IPS DF 4.7 (cell line): ENCODE results near the gene BOD1L2.

Source experiments
- DNase-seq: peaks from one replicate; pipeline ENCODE4 v3.0.0-alpha.2; 2013; ENCODE audit warnings: low spot score; ENCODE audit errors: extremely low read depth

BOD1L2 gene

DNA sequence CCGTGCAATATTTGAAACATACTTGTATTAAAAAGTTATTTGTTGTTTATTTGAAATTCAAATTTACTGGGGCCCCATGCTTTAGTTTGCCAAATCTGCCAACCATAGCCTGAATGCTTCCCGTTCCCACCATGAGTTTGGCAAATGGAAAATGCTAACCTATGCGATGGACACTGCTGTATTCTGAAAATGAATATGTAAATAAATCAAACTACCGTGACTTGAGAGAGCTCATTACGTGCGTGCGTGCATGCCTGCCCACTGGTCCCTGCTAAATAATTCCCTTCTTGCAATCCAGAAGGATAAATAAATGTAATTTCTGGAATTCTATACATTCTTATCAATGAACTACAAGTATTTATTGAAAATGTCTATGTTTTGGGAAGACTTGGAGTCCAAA is 3.2 kb downstream of the BOD1L2 start:
- DNase-seq, result no peak

DNA sequence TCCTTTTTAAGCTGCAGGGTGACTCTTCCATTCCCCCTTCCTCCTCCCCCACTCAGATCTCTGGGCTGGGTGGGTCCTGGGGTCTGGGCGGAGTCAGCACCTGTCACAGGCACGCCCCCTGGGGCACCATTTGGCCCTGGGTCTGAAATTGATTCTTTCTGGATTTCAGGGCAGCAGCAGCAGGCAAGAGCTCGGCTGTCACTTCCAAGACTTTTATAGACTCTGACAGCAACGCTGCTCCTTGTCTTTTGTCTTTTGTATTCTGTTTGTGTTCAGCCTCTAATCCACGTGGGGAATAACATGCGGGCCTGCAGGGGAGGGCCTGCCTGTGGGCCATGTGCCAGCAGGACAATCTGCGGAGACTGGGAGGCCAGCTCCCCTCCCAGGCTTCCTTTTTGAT is 3.9 kb downstream of the BOD1L2 start:
- DNase-seq, result peak; percentile 25

DNA sequence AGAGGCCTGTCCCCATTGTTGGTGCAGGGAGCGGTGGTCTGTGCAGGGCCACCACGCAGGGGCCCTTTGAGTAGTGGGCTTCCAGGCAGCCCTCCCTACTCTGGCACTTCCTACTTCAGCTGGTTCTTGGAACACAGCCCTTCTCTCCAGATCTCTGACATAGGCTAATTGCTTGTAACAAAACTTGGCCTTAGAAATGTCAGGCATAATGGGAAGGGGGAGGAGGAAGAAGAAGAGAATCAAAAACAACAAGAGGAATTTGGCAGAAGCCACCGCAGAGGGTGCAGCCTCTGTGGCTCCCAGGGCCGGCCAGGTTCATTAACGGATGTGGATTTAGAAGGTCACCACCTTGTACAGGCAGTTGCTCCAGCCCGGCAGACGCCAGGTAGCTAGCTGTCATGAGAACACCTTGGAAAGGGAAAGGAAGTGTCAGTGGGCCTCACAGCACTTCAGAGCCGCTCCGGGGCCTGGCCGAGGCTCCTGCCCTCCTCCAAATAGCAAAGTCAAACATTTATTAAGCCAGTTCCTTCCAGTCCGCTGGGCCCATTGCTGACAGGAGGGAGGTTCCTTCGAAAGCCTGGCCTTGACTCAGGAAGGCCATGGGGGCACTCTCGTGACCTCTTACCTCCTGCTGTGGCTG is 7.4 kb downstream of the BOD1L2 start:
- no peak for DNase-seq

DNA sequence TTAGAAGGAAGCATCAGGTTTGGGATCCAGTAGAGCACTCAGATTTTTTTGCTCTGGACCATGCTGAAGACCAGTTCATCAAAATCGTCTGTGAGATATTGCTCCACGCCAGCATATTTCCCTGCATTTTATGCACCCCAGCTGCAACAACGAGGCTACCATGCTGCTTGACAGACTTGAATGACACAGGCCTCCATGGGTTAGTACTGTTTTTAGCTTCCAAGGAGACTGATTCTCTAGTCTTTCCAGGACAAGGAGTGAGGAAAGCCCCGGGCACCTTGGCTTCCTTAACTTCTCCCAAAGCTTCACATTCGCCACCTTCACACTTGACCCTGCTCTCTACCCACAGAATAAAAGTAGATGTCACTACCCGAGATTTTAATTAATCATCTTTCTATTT is 17.5 kb downstream of the BOD1L2 start:
- no peak for DNase-seq

GRCh38 chr18:57167617-57168308 is 20.9 kb downstream of the BOD1L2 start:
- no peak for DNase-seq

DNA sequence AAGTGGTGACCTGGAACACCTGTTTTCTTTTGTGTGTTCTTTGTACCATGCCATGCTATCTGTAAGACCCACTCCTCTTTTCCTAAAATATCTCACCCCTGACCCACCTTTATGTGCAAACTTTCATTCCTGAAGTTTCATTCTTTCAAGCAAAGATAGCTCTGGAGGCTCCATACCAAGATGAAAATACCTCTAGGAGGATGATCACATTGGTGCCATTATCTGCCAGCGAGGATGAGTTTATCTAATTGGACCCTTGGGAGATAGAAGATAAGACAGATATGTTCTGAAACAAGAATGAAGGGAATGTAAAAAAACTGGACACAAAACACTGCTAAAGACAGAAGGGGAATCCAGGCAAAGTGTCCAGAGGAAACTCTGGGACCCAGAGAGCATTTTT is 24.1 kb downstream of the BOD1L2 start:
- DNase-seq, result no peak

GRCh38 chr18:57175532-57175931 is 28.6 kb downstream of the BOD1L2 start:
- DNase-seq, result no peak

- no peak for DNase-seq
Observed at GRCh38 chr18:57185434-57185833, 38.5 kb downstream of the BOD1L2 start.

- no peak for DNase-seq
Observed at GRCh38 chr18:57188851-57189557, 42.1 kb downstream of the BOD1L2 start.

GRCh38 chr18:57190026-57190425 is 43.1 kb downstream of the BOD1L2 start:
- no peak for DNase-seq

GRCh38 chr18:57194070-57194469 is 47.2 kb downstream of the BOD1L2 start:
- no peak for DNase-seq

- DNase-seq, result no peak
Observed at GRCh38 chr18:57194622-57195021, 47.7 kb downstream of the BOD1L2 start.

DNA sequence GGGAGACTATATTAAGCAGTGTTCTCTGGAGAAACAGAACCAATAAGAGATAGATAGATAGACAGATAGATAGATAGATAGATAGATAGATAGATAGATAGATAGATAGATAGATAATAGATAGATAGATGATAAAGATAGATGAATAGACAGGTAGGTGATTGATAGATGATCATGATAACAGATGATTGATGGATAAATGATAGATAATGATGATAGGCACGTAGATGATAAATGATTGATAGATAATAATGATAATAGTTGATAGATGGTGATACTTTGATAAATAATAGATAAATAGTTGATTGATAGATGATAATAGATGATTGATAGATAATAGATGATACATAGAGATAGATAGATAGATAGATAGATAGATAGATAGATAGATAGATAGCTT is 48.5 kb downstream of the BOD1L2 start:
- no peak for DNase-seq

DNA sequence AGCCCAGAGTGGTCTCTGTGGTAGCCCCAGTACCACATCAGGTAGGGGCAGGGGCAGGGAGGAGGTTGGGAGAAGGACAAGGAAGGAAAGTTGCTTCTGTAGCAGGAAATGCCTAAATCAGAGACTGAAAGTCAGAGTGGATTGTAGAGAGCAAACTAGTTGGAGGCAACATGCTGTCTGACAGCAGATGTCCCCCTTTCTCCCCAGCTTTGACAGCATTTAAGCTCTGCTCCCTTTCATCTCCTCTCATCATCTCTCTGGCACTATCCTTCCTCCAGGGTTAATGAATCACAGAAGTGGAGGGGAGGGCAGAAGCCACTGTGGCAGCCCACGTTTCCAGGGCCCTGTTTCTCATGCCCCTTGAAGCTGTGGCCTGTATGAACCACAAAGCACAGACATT is 50.4 kb downstream of the BOD1L2 start:
- DNase-seq, result no peak

- no peak for DNase-seq
Observed at GRCh38 chr18:57198073-57198472, 51.2 kb downstream of the BOD1L2 start.
